NB4 (cell line): ENCODE measurements around the gene ENTR1.
"Not testable (repeated sequence)": the region's sequence is repeated elsewhere in the genome, so short reads cannot be mapped to it uniquely, and the experiment has no call there.

Experiments
- DNase-seq: peaks from one replicate; pipeline ENCODE4 v3.0.0; 2010; ENCODE audit warnings: low read depth
- H3K4me3 ChIP-seq: one replicate; pipeline ENCODE4 v1.5.1; 2011; ENCODE audit warnings: mild to moderate bottlenecking, low read depth, low read length, moderate library complexity
- CTCF ChIP-seq: IDR thresholded peaks from one replicate; pipeline ENCODE4 v1.5.1; 2012; ENCODE audit warnings: low read depth, low read length
- MAX ChIP-seq: IDR thresholded peaks from 2 replicates; pipeline ENCODE4 v1.6.1; 2011; ENCODE audit warnings: low read depth, low read length
- MYC ChIP-seq: IDR thresholded peaks from 2 replicates; pipeline ENCODE4 v1.6.1; 2011; ENCODE audit warnings: low read depth, low read length
- POLR2A ChIP-seq: IDR thresholded peaks from 2 replicates; pipeline ENCODE4 v1.6.1; 2011; ENCODE audit warnings: mild to moderate bottlenecking; ENCODE audit not compliant: insufficient read length; ENCODE audit errors: extremely low read depth

The ENTR1 gene

GRCh38 chr9:136429683-136430491 lies 19.5 kb upstream of the ENTR1 start:
- no peak overlapping the region for H3K4me3 ChIP-seq
- DNase-seq, result no peak
- TF ChIP-seq POLR2A (no peak), MAX (no peak), MYC (no peak), CTCF (no peak)

- TF ChIP-seq MYC, result no peak
- no peak for TF ChIP-seq MAX
- TF ChIP-seq POLR2A, result no peak
- TF ChIP-seq CTCF, result no peak
- H3K4me3 ChIP-seq, result no peak overlapping the region
- no peak for DNase-seq
Observed at GRCh38 chr9:136429075-136429628, 18.7 kb upstream of the ENTR1 start.

- H3K4me3 ChIP-seq, result no peak overlapping the region
- no peak for DNase-seq
- TF ChIP-seq MAX (no peak), CTCF (no peak), MYC (no peak), POLR2A (no peak)
Observed at GRCh38 chr9:136426787-136427186, 16.4 kb upstream of the ENTR1 start.

GRCh38 chr9:136425367-136425766 lies 15.0 kb upstream of the ENTR1 start:
- DNase-seq, H3K4me3 ChIP-seq: not testable (repeated sequence)

GRCh38 chr9:136424750-136425362 lies 14.4 kb upstream of the ENTR1 start:
- DNase-seq, result no peak
- TF ChIP-seq MAX, result no peak
- no peak for TF ChIP-seq MYC
- TF ChIP-seq CTCF, result no peak
- no peak for TF ChIP-seq POLR2A
- H3K4me3 ChIP-seq, result no peak overlapping the region

- TF ChIP-seq MYC, result no peak
- H3K4me3 ChIP-seq, result no peak overlapping the region
- no peak for DNase-seq
Observed at GRCh38 chr9:136423432-136424146, 13.2 kb upstream of the ENTR1 start.
